Mononuclear cell (primary cell): Measurements from ENCODE around the gene BDH1. TPM values are rescaled to one million over a fixed set of nuclear protein-coding genes. Genes with fewer than 3 reads are reported as not detected.
"Not testable (repeated sequence)": the region's sequence is repeated elsewhere in the genome, so short reads cannot be mapped to it uniquely, and the experiment has no call there.

Experiments
- H3K27me3 ChIP-seq: 2 replicates; pipeline ENCODE4 v1.6.0; 2011; ENCODE audit warnings: low read length, control low read depth; ENCODE audit not compliant: insufficient read depth
- H3K4me1 ChIP-seq: 2 replicates; pipeline ENCODE4 v1.5.1; 2011; ENCODE audit warnings: mild to moderate bottlenecking, low read length, control low read depth; ENCODE audit not compliant: insufficient read depth
- H3K4me3 ChIP-seq: 2 replicates; pipeline ENCODE4 v1.5.1; 2011; ENCODE audit warnings: mild to moderate bottlenecking, low read length, moderate library complexity
- H3K9me3 ChIP-seq: 2 replicates; pipeline ENCODE4 v1.5.1; 2011; ENCODE audit warnings: low read depth, mild to moderate bottlenecking, control low read depth, low read length
- total RNA-seq: library from RNA; depleted of rRNA; stranded (reverse); fragments of >200 nt; gene quantifications from one replicate; pipeline ENCODE4 v1.2.3, GENCODE V29; 2012

Gene BDH1
- total RNA-seq, 1 donor = 8.9 TPM

DNA sequence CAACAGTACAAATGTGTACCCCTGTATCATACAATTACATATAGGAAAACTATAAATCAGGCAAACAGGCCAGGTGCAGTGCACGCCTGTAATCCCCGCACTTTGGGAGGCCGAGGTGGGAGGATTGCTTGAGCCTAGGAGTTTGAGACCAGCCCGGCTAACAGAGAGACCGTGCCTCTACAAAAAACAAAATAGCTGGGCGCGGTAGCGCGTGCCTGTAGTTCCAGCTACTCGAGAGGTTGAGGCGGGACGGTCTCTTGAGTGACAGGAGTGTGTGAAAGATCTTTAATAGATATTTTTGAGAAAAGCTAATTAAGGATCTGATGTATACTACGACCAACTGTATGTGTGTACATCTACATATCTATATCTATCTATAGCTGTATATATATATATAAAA, 33.8 kb upstream of the BDH1 start:
- Histone ChIP-seq H3K27me3 (no peaks in the 10 kb centered on the region), H3K4me3 (no peak overlapping the region), H3K9me3 (no peaks in the 10 kb centered on the region), H3K4me1 (no peaks in the 10 kb centered on the region)

DNA sequence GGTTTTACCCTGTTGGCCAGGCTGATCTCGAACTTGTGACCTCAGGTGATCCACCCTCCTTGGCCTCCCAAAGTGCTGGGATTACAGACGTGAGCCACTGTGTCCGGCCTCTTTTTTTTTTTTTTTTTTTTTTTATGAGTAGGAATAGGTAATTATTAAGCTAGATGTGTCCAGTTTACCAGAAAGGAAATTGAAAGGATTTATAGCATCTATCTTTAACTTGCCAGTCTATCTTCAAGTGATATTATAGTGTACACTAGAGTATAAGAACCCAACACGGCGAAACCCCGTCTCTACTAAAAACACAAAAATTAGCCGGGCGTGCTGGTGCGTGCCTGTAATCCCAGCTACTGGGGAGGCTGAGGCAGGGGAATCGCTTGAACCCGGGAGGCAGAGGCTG, 31.0 kb upstream of the BDH1 start:
- H3K4me1 ChIP-seq, H3K9me3 ChIP-seq, H3K4me3 ChIP-seq, H3K27me3 ChIP-seq: not testable (repeated sequence)

DNA sequence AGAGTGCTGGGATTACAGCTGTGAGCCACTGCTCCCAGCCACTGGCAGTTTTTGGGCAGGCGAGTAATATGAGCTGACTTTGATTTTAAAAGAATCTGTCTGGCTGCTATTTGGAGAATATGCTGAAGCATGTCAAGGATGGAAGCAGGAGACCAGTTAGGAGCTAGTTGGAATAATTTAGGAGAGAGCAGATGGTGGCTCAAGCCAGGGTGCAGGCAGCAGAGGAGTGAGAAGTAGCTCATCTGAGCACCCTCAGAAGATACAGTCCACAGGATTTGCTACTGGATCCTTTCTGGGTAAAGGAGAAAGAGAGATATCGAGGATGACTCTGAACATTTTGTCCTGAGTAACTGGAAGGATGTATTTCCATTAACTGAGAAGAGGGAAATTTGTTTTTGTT, 30.4 kb upstream of the BDH1 start:
- Histone ChIP-seq H3K9me3 (no peaks in the 10 kb centered on the region), H3K4me1 (no peaks in the 10 kb centered on the region), H3K4me3 (no peak overlapping the region), H3K27me3 (no peaks in the 10 kb centered on the region)

DNA sequence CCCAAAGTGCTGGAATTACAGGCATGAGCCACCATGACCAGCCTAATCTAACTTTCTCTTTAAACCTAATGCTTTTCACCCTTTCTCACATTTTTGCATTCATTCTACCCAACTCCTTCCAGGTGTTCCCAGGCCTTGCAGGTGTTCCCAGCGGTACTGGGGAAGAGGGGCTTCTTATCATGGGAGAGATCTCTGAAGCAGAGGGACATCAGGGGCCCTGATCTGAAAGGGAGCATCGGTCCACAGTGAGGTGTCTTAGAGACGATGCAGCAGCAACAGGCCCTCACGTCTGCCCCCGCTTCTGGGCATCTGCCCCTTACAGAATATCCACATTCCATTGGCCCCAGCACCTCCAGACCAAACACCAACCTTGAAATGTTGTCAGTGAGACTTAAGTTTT, 29.0 kb upstream of the BDH1 start:
- no peaks in the 10 kb centered on the region for H3K9me3 ChIP-seq
- no peaks in the 10 kb centered on the region for H3K27me3 ChIP-seq
- H3K4me3 ChIP-seq = no peak overlapping the region
- H3K4me1 ChIP-seq = no peaks in the 10 kb centered on the region

DNA sequence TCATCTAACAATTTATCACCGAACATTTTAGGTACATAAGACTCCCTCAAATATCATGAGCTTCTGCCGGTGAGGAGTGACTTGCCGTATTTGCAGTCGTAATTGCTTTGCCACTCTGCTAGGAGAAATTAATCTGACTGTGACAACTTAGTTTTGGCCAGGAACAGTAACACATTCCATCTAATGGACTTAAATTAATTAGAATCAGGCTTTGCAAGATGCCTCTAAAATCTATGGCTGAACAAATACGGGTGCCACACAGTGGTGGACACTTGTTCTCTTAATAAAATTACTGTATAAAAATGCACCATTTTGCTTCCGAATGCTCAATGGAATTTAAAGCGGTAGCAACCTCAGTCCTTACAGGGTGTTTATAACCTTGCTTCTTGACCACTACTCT, 27.6 kb upstream of the BDH1 start:
- Histone ChIP-seq H3K4me3 (no peak overlapping the region), H3K9me3 (no peaks in the 10 kb centered on the region), H3K27me3 (no peaks in the 10 kb centered on the region), H3K4me1 (no peaks in the 10 kb centered on the region)

DNA sequence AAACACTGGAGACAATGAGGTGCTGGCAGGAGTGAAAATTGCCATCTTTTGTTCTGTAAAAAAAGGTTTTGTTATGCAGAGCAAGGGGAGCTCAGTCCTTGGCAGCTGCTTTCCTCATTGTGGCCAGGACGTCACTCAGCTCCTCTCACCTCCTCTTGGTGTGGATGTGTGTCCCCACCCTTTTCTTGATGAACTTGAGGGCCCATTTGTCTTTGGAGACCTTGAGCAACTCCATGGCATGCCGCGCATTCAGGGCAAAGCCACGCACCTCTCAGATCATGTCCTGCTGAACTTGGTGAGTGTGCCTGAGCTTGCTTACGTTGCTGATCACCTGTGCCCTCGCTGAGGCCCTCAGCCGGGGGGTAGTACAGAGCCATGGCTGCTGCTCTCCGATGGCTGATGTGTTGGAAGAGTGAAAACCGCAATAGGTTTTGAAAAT, 24.5 kb upstream of the BDH1 start:
- Histone ChIP-seq H3K4me1 (no peaks in the 10 kb centered on the region), H3K9me3 (no peaks in the 10 kb centered on the region), H3K27me3 (no peaks in the 10 kb centered on the region), H3K4me3 (no peak overlapping the region)

DNA sequence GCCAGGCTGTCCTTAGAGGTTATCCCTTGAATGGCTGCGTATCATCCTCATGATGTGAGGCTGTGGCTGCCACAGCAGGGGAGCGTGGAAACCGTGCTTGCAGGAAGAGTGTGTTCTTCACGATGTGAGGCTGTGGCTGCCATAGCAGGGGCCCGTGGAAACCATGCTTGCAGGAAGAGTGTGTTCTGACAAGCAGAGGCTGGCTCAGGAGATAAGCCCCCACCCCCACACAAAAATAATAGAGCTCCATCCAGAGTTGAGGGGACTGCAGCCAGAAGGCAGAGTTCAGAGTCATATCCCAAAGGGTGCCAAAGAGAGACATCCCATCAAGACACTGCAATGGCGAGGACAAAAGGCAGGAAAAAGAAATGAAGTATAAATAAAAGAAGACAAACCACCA, 22.6 kb upstream of the BDH1 start:
- Histone ChIP-seq H3K4me1 (no peaks in the 10 kb centered on the region), H3K27me3 (no peaks in the 10 kb centered on the region), H3K4me3 (no peak overlapping the region), H3K9me3 (no peaks in the 10 kb centered on the region)

DNA sequence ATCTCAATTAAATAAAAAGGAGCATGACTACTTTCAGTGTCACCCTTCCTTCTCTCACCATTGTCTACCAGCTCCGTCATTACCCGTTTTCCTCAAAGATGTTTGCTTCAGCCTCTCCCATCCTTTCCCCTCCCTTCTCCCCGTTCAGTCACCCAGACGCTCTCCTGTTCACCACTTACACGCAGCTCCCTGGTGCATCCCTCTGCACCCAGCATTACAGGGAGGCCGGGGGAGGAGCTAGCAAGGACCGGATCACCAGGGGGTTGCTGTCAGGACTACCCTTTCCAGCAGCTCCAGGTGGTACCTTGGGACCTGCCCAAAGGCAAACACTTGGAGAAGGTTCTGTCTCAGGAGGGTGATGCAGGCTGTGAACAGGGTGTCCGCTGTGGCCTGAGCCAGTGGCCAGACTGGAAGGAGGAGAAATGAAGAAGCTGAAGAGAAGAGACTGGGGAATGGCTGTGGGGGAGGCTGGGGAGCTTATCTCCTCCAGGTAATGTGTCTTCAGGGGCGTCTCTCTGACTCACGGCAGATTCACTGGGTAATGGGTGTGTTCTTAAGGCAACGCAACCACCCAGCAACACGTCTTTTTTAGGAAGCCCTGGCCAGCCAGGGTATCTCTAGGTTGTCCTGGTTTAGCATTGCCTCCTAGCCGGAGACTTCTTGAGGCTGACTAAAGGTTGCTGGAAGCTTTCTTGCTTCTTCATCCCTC, 21.8 kb upstream of the BDH1 start:
- H3K4me3 ChIP-seq = no peak overlapping the region
- no peaks in the 10 kb centered on the region for H3K4me1 ChIP-seq
- H3K27me3 ChIP-seq = no peaks in the 10 kb centered on the region
- no peaks in the 10 kb centered on the region for H3K9me3 ChIP-seq

DNA sequence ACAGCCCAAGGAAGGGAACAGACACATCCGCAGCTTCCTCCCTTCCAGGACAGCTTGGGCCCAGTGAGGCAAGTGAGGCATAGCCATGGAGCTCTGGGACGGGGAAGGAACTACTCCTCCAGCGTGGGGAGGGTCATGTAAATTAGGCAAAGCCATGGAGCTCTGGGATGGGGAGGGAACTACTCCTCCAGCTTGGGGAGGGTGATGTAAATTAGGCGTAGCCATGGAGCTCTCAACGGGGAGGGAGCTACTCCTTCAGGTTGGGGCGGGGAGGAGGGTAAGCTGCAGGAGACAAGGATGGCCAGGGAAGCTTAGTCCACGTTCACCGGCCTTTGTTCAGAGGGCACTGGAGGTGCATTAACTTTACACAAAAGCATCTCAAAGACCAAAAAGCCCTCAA, 21.1 kb upstream of the BDH1 start:
- no peaks in the 10 kb centered on the region for H3K4me1 ChIP-seq
- H3K9me3 ChIP-seq = no peaks in the 10 kb centered on the region
- no peak overlapping the region for H3K4me3 ChIP-seq
- H3K27me3 ChIP-seq = no peaks in the 10 kb centered on the region

DNA sequence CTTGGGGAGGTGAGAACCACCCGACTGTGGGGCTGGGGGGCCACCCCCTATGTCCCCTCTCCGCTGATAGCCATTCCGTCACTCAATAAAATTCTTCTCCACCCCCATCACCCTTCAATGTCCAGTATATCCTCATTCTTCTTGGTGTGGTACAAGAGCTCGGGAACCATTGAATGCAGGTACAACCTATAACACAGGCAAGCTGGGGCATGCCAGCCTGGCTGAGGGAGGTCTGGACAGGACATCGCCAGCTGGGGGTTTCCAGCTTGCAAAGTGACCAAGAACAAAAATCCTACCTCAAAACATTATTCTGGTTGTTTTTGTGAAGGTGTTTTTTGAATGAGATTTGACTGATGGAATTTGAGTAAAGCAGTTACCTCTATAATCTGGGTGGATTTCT, 19.6 kb upstream of the BDH1 start:
- Histone ChIP-seq H3K4me1 (no peaks in the 10 kb centered on the region), H3K4me3 (no peak overlapping the region), H3K9me3 (no peaks in the 10 kb centered on the region), H3K27me3 (no peaks in the 10 kb centered on the region)

DNA sequence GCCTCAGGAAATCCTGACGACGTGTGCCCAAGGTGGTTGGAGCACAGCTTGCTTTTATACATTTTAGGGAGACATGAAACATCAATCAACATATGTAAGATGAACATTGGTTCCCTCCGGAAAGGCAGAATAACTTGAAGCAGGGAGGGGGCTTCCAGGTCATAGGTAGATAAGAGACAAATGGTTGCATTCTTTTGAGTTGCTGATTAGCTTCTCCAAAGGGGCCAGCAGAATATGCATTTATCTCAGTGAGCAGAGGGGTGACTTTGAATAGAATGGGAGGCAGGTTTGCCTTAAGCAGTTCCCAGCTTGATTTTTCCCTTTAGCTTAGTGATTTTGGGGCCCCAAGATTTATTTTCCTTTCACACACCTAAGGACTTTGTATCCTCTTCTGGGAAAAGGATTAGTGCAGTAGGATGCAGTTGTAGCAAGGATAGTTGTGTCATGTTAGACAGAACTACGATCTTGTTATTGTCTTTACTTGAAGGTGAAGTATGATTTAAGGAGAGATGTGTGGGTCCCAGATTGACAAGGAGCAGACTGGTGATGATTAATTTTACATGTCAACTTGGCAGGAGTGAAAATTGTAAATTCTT, 18.7 kb upstream of the BDH1 start:
- not testable (repeated sequence) for H3K4me1 ChIP-seq, H3K9me3 ChIP-seq, H3K27me3 ChIP-seq, H3K4me3 ChIP-seq

DNA sequence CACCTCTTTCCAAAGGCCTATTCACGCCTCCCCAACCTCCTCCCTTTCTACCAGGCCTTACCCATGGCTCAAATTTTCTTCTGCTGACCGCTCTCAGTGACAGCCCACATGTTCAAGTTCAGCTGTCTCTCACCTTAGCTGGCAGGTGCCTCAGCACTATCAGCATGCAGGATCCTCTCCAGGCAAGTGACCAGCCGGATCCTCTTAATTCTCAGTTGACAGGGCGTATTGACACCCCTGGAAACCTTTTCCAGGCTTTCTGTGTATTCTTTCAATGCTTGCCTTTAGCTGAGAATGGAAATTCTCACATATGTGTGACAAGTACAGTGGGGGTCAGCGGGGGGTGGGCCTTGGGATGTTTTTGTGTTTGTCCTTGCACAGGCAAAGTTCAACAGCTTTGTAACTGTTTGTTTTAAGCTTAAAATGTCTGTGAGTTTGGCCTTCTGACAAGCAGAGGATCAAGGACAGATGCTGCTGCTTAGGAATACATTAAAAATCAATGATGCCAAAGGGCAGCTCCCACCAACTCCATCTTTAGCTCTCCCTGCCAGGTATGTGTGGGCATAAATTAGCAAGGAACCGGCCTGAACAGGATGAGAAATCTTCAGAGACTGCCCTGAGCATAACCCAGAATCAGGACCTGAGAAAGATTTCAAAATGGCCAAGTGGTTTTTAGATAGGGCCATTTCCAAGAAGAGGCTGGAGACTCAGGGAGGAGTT, 17.4 kb upstream of the BDH1 start:
- H3K4me3 ChIP-seq = no peak overlapping the region
- no peaks in the 10 kb centered on the region for H3K9me3 ChIP-seq
- H3K27me3 ChIP-seq = peaks cover 6% of the 10 kb centered on the region
- H3K4me1 ChIP-seq = no peaks in the 10 kb centered on the region

DNA sequence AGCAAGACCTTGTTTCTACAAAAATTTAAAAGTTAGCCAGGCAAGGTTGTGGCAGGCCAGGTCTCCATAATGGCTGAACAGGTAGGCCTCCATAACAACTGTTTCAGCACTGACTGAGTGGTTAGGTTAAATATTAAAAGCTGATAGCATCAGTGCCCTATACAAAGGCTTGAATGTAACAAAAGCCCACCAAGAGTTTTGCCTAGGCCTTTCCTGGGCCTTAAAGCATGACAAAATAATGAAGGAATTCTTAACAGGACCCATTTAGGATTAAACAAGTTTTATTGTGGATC, 16.1 kb upstream of the BDH1 start:
- not testable (repeated sequence) for H3K9me3 ChIP-seq, H3K27me3 ChIP-seq, H3K4me3 ChIP-seq, H3K4me1 ChIP-seq

DNA sequence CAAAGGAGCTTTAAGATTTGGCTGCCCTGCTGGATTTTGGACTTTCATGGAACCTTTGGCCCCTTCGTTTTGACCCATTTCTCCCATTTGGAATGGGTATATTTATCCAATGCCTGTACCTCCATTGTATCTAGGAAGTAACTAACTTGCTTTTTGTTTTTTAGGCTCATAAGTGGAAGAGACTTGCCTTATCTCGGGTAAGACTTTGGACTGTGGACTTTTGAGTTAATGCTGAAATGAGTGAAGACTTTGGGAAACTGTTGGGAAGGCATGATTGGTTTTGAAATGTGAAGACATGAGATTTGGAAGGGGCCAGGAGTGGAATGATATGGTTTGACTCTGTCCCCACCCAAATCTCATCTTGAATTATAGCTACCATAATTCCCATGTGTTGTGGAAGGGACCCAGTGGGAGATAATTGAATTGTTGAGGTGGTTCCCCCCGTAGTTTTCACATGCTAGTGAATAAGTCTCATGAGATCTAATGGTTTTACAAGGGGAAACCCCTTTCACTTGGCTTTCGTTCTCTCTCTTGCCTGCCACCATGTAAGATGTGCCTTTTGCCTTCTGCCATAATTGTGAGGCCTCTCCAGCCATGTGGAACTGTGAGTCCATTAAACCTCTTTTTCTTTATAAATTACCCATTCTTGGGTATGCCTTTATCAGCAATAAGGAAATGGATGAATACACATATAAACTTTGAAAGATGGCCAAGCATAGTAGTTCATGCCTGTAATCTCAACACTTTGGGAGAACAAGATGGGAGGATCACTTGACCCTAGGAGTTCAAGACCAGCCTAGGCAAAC, 15.5 kb upstream of the BDH1 start:
- H3K27me3 ChIP-seq, H3K9me3 ChIP-seq, H3K4me3 ChIP-seq, H3K4me1 ChIP-seq: not testable (repeated sequence)

DNA sequence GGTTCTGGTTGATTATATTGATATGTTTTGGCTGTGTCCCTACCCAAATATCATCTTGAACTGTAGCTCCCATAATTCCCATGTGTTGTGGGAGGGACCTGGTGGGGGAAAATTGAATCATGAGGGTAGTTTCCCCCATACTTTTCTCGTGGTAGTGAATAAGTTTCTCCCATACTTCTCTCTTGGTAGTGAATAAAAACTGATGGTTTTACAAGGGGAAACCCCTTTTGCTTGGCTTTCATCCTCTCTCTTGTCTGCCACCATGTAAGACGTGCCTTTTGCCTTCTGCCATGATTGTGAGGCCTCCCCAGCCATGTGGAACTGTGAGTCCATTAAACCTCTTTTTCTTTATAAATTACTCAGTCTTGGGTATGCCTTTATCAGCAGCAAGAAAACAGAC, 13.7 kb upstream of the BDH1 start:
- H3K4me3 ChIP-seq, H3K9me3 ChIP-seq: not testable (repeated sequence)

More for the DNA sequence above, 13.7 kb upstream of the BDH1 start:
- H3K27me3 ChIP-seq, H3K4me1 ChIP-seq: not testable (repeated sequence)
